CD4-positive, alpha-beta memory T cell (primary cell): Measurements from ENCODE around the gene GHITM. TPM values are rescaled to one million over a fixed set of nuclear protein-coding genes. Genes with fewer than 3 reads are reported as not detected.
"Not testable (repeated sequence)": the region's sequence is repeated elsewhere in the genome, so short reads cannot be mapped to it uniquely, and the experiment has no call there.

ENCODE experiments used
- CTCF ChIA-PET: fragments of 350-600 bp; sonication (Branson Sonifier 250); formaldehyde crosslinking; loops from one replicate; lab custom pipeline; 2021; ENCODE audit warnings: inconsistent platforms; ENCODE audit not compliant: partially characterized antibody; lab: Charles Lee
- POLR2A ChIA-PET: fragments of 350-600 bp; sonication (Branson Sonifier 250); formaldehyde crosslinking; loops from one replicate; lab custom pipeline; 2021; ENCODE audit not compliant: partially characterized antibody; lab: Charles Lee
- DNase-seq, 5 donors: peaks; one replicate each; pipeline versions ENCODE4 v3.0.0 to v3.0.0-alpha.2; 2020 to 2022; ENCODE audit warnings: mixed read lengths in 1 of 5
- H3K27ac ChIP-seq: one replicate; pipeline ENCODE4 v1.7.0; 2013; ENCODE audit warnings: low read depth, low read length
- H3K27me3 ChIP-seq: 2 replicates; pipeline ENCODE4 v1.7.0; 2013; ENCODE audit warnings: mild to moderate bottlenecking, low read length, moderate library complexity; ENCODE audit not compliant: insufficient read depth
- H3K36me3 ChIP-seq: 2 replicates; pipeline ENCODE4 v1.7.0; 2013; ENCODE audit warnings: mild to moderate bottlenecking, low read length, moderate library complexity; ENCODE audit not compliant: insufficient read depth
- H3K4me1 ChIP-seq: 2 replicates; pipeline ENCODE4 v1.7.0; 2013; ENCODE audit warnings: mild to moderate bottlenecking, low read length, moderate library complexity; ENCODE audit not compliant: insufficient read depth
- H3K4me3 ChIP-seq, 2 donors: one replicate each; pipeline ENCODE4 v1.7.0; 2013; ENCODE audit warnings: low read length in 2 of 2, mild to moderate bottlenecking in 1 of 2
- H3K9me3 ChIP-seq, 2 donors: one replicate each; pipeline ENCODE4 v1.7.0; 2013; ENCODE audit warnings: low read length in 2 of 2, control low read depth in 1 of 2; ENCODE audit not compliant: control insufficient read depth in 1 of 2
- H3K27ac Mint-ChIP-seq, 7 donors: one replicate each; pipeline ENCODE4 v1.8.0; 2020 to 2021; ENCODE audit warnings: mixed read lengths in 7 of 7, mild to moderate bottlenecking in 6 of 7, inconsistent platforms in 3 of 7, moderate library complexity in 3 of 7
- H3K27me3 Mint-ChIP-seq, 2 donors: one replicate each; pipeline ENCODE4 v1.8.0; 2020 to 2021; ENCODE audit warnings: mixed read lengths in 2 of 2
- H3K36me3 Mint-ChIP-seq, 2 donors: one replicate each; pipeline ENCODE4 v1.8.0; 2020 to 2021; ENCODE audit warnings: mixed read lengths in 2 of 2, inconsistent platforms in 1 of 2, mild to moderate bottlenecking in 1 of 2
- H3K4me1 Mint-ChIP-seq, 4 donors: one replicate each; pipeline ENCODE4 v1.8.0; 2020 to 2021; ENCODE audit warnings: mixed read lengths in 4 of 4, mild to moderate bottlenecking in 1 of 4
- H3K4me3 Mint-ChIP-seq, 8 donors: one replicate each; pipeline ENCODE4 v1.8.0; 2020 to 2021; ENCODE audit warnings: mixed read lengths in 8 of 8, mild to moderate bottlenecking in 7 of 8, moderate library complexity in 6 of 8, inconsistent platforms in 3 of 8
- H3K9me3 Mint-ChIP-seq, 8 donors: one replicate each; pipeline ENCODE4 v1.8.0; 2020 to 2021; ENCODE audit warnings: mixed read lengths in 8 of 8, mild to moderate bottlenecking in 5 of 8, inconsistent platforms in 3 of 8, moderate library complexity in 1 of 8
- intact Hi-C: fragments of 100-400 bp; cut with micrococcal nuclease; formaldehyde crosslinking; loops from one replicate; pipeline ENCODE4 v1.15.1; 2023
- polyA plus RNA-seq, 2 donors: library from polyadenylated mRNA; unstranded; fragments of 300-500 nt; fragmentation: Illumina TruSeq; gene quantifications; one replicate each; pipeline ENCODE4 v1.2.3, GENCODE V29; 2021
- total RNA-seq, 2 experiments: library from RNA; stranded (reverse); gene quantifications; one replicate each; pipeline ENCODE4 v1.2.3, GENCODE V29; 2021

Gene GHITM
- total and polyA plus RNA-seq, 4 experiments from 2014 or later = 83.4 to 525 (median 173) TPM

GRCh38 chr10:84113468-84113867 is 25.8 kb upstream of the GHITM start:
- H3K36me3 ChIP-seq, H3K4me3 Mint-ChIP-seq, H3K4me1 Mint-ChIP-seq, H3K9me3 Mint-ChIP-seq, H3K4me3 ChIP-seq, POLR2A ChIA-PET, H3K4me1 ChIP-seq, H3K27ac ChIP-seq, H3K9me3 ChIP-seq, H3K36me3 Mint-ChIP-seq, intact Hi-C loops, H3K27me3 ChIP-seq, H3K27ac Mint-ChIP-seq, CTCF ChIA-PET, DNase-seq: not testable (repeated sequence)
- H3K27me3 Mint-ChIP-seq = peaks cover 9 to 11% of the 10 kb centered on the region in 2 donors

GRCh38 chr10:84114088-84114667 is 25.1 kb upstream of the GHITM start:
- H3K27ac Mint-ChIP-seq = no peak overlapping the region
- H3K27me3 ChIP-seq = no peaks in the 10 kb centered on the region
- H3K36me3 ChIP-seq = no peaks in the 10 kb centered on the region
- intact Hi-C loops = no loop called here
- H3K4me3 ChIP-seq = no peak overlapping the region
- no peaks in the 10 kb centered on the region for H3K36me3 Mint-ChIP-seq
- no peaks in the 10 kb centered on the region for H3K4me1 Mint-ChIP-seq
- H3K4me1 ChIP-seq = no peaks in the 10 kb centered on the region
- no peak overlapping the region for H3K27ac ChIP-seq
- ChIA-PET POLR2A (no interaction called here), CTCF (no interaction called here)
- no peak for DNase-seq
- H3K27me3 Mint-ChIP-seq = peaks cover 10 to 14% of the 10 kb centered on the region in 2 donors
- H3K4me3 Mint-ChIP-seq = no peak overlapping the region
- peaks cover 0 to 3% (median 0%) of the 10 kb centered on the region in 8 donors for H3K9me3 Mint-ChIP-seq
- H3K9me3 ChIP-seq = no peaks in the 10 kb centered on the region

GRCh38 chr10:84117204-84117603 is 22.1 kb upstream of the GHITM start:
- H3K36me3 Mint-ChIP-seq, H3K27ac ChIP-seq, H3K27me3 ChIP-seq, H3K4me3 ChIP-seq, H3K36me3 ChIP-seq, H3K4me1 Mint-ChIP-seq, H3K27ac Mint-ChIP-seq, H3K4me1 ChIP-seq, H3K9me3 Mint-ChIP-seq, CTCF ChIA-PET, H3K9me3 ChIP-seq, H3K4me3 Mint-ChIP-seq, POLR2A ChIA-PET, DNase-seq, intact Hi-C loops: not testable (repeated sequence)
- H3K27me3 Mint-ChIP-seq = peaks cover 10 to 14% of the 10 kb centered on the region in 2 donors

- no peak overlapping the region for H3K27ac ChIP-seq
- Mint-ChIP-seq H3K9me3 (peaks cover 0 to 3% (median 0%) of the 10 kb centered on the region in 8 donors), H3K4me3 (no peak overlapping the region), H3K27ac (no peak overlapping the region), H3K36me3 (no peaks in the 10 kb centered on the region), H3K4me1 (no peaks in the 10 kb centered on the region), H3K27me3 (peaks cover 10 to 14% of the 10 kb centered on the region in 2 donors)
- no peaks in the 10 kb centered on the region for H3K4me1 ChIP-seq
- ChIA-PET CTCF (no interaction called here), POLR2A (no interaction called here)
- intact Hi-C loops = no loop called here
- no peaks in the 10 kb centered on the region for H3K9me3 ChIP-seq
- H3K27me3 ChIP-seq = no peaks in the 10 kb centered on the region
- H3K36me3 ChIP-seq = no peaks in the 10 kb centered on the region
- H3K4me3 ChIP-seq = no peak overlapping the region
- no peak for DNase-seq
These were observed 21.5 kb upstream of the GHITM start for GRCh38 chr10:84117686-84118394.

- CTCF ChIA-PET = no interaction called here
- H3K4me3 Mint-ChIP-seq = no peak overlapping the region
- H3K27ac Mint-ChIP-seq = no peak overlapping the region
These were observed 20.8 kb upstream of the GHITM start for GRCh38 chr10:84118395-84119006.

GRCh38 chr10:84123362-84123761 is 15.9 kb upstream of the GHITM start:
- Histone ChIP-seq H3K4me1 (no peaks in the 10 kb centered on the region), H3K36me3 (no peaks in the 10 kb centered on the region), H3K27ac (no peak overlapping the region), H3K9me3 (no peaks in the 10 kb centered on the region), H3K4me3 (no peak overlapping the region), H3K27me3 (no peaks in the 10 kb centered on the region)
- H3K4me1 Mint-ChIP-seq = no peaks in the 10 kb centered on the region
- peaks cover 15 to 18% of the 10 kb centered on the region in 2 donors for H3K27me3 Mint-ChIP-seq
- intact Hi-C loops = no loop called here
- DNase-seq = no peak
- CTCF ChIA-PET = no interaction called here
- peaks cover 0 to 8% of the 10 kb centered on the region in 2 donors for H3K36me3 Mint-ChIP-seq
- peaks cover 2 to 31% (median 25%) of the 10 kb centered on the region in 8 donors for H3K9me3 Mint-ChIP-seq
- H3K4me3 Mint-ChIP-seq = no peak overlapping the region
- H3K27ac Mint-ChIP-seq = no peak overlapping the region
- POLR2A ChIA-PET = no interaction called here

More at GRCh38 chr10:84118395-84119006, 20.8 kb upstream of the GHITM start:
- Histone ChIP-seq H3K36me3 (no peaks in the 10 kb centered on the region), H3K9me3 (no peaks in the 10 kb centered on the region), H3K27ac (no peak overlapping the region), H3K27me3 (no peaks in the 10 kb centered on the region), H3K4me1 (no peaks in the 10 kb centered on the region), H3K4me3 (no peak overlapping the region)
- no peaks in the 10 kb centered on the region for H3K36me3 Mint-ChIP-seq
- no peaks in the 10 kb centered on the region for H3K4me1 Mint-ChIP-seq
- POLR2A ChIA-PET = no interaction called here
- intact Hi-C loops = no loop called here
- no peak for DNase-seq
- peaks cover 12 to 14% of the 10 kb centered on the region in 2 donors for H3K27me3 Mint-ChIP-seq
- H3K9me3 Mint-ChIP-seq = peaks cover 0 to 3% (median 0%) of the 10 kb centered on the region in 8 donors

- H3K36me3 ChIP-seq, H3K4me1 ChIP-seq, H3K36me3 Mint-ChIP-seq, CTCF ChIA-PET, intact Hi-C loops, H3K27me3 ChIP-seq, H3K27ac ChIP-seq, H3K4me3 ChIP-seq, H3K4me3 Mint-ChIP-seq, H3K4me1 Mint-ChIP-seq, DNase-seq, H3K9me3 ChIP-seq: not testable (repeated sequence)
- Mint-ChIP-seq H3K27ac (peak overlapping the region in 1 of 7 donors; percentile 16), H3K27me3 (peaks cover 15 to 28% of the 10 kb centered on the region in 2 donors), H3K9me3 (peaks cover 4 to 41% (median 29%) of the 10 kb centered on the region in 8 donors)
- POLR2A ChIA-PET = interaction anchor here (0.6 kb wide), 1 partner anchor 372 kb away, joined by 4 read pairs; no protein-coding TSS in a partner anchor
These were observed 13.2 kb upstream of the GHITM start for GRCh38 chr10:84125910-84126784.
